ENCODE results near the gene CTNNA3. TPM values are rescaled to one million over a fixed set of nuclear protein-coding genes. Genes with fewer than 3 reads are reported as not detected.

CTNNA3 gene
- total RNA-seq, 1 experiment from 2014 or later: 0.32 TPM

DNA sequence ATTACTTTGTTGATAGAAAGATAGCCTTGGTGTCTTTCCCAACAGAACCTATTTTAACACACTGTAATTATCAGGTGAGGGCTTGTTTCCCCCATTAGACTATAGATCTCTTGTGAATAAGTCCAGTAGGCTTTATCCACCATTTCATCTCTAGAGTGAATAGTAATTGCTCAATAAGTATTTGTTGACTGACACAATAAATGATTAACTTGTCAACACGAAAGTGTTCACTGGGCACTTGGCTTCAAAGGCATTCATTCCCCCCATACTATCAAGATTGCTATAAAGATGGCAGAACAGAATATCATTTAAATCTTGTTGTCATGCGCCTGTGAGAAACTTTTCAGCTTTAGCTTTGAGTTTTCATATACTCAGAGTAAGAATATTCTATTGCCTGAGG lies 1194.6 kb downstream of the CTNNA3 start:
- Histone ChIP-seq H3K4me2 (ENCODE audit: low read length) (no peak overlapping the region), H3K27ac (ENCODE audit: low read depth, low read length) (no peak overlapping the region), H3K79me2 (ENCODE audit: insufficient read depth, low read length) (no peaks in the 10 kb centered on the region), H3K27me3 (ENCODE audit: insufficient read depth, low read length) (no peaks in the 10 kb centered on the region), H3K36me3 (ENCODE audit: control insufficient read depth in 1 of 2, insufficient read depth in 2 of 2, low read length in 2 of 2) (no peaks in the 10 kb centered on the region), H2AFZ (ENCODE audit: low read depth, low read length, poor library complexity, severe bottlenecking) (no peak overlapping the region), H3K4me1 (ENCODE audit: control insufficient read depth in 1 of 2, insufficient read depth in 2 of 2, low read length in 2 of 2) (no peaks in the 10 kb centered on the region), H3K9ac (ENCODE audit: low read length) (no peak overlapping the region), H3K4me3 (replicated peaks in 1 of 2; ENCODE audit: low read depth in 1 of 2, low read length in 2 of 2) (no peak overlapping the region), H4K20me1 (ENCODE audit: insufficient read depth) (no peaks in the 10 kb centered on the region), H3K9me2 (ENCODE audit: insufficient read depth) (no peaks in the 10 kb centered on the region), H3K9me3 (ENCODE audit: control insufficient read depth in 1 of 2, insufficient read depth in 1 of 2, low read depth in 1 of 2, low read length in 2 of 2) (no peaks in the 10 kb centered on the region)
- no TSS peak for BruUV-seq (replicated peaks)
- ChIA-PET CTCF (no interaction called here), POLR2A (no interaction called here), RAD21 (ENCODE audit: low non-redundant PET in 1 of 2, low total read pairs in 2 of 2, uncharacterized antibody in 2 of 2, unreplicated experiment in 2 of 2) (no interaction called here)
- ATAC-seq (no peak), DNase-seq (ENCODE audit: low read depth, low spot score) (no peak)
- TF ChIP-seq, protein P1, sequence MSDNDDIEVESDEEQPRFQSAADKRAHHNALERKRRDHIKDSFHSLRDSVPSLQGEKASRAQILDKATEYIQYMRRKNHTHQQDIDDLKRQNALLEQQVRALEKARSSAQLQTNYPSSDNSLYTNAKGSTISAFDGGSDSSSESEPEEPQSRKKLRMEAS (IDR thresholded peaks at IDR 0.05): no peak
- TF ChIP-seq FOSL1 (IDR thresholded peaks at IDR 0.05; ENCODE audit: low read depth) (no peak), YY1 (IDR thresholded peaks at IDR 0.05; ENCODE audit: extremely low read depth, insufficient replicate concordance, low read depth, low read length) (no peak), POLR2A (IDR thresholded peaks at IDR 0.05; ENCODE audit: borderline replicate concordance, extremely low read depth, insufficient read depth, insufficient read length) (no peak), CEBPB (IDR thresholded peaks at IDR 0.05; ENCODE audit: low read depth) (no peak), ZNF274 (IDR thresholded peaks at IDR 0.05; ENCODE audit: low read depth, low read length) (no peak), SRF (IDR thresholded peaks at IDR 0.05; ENCODE audit: low read depth) (no peak), ZBTB33 (IDR thresholded peaks at IDR 0.05; ENCODE audit: extremely low read depth, insufficient replicate concordance, low read length) (no peak), ZFX (IDR thresholded peaks at IDR 0.05) (no peak), EGR1 (IDR thresholded peaks at IDR 0.05; ENCODE audit: low read depth) (no peak), CTCF (IDR thresholded peaks at IDR 0.05 in 2 of 3, conservative IDR thresholded peaks at IDR 0.05 in 1 of 3; ENCODE audit: borderline replicate concordance in 1 of 3, insufficient read depth in 1 of 3, low read depth in 2 of 3, low read length in 2 of 3) (no peak), EZH2 (IDR thresholded peaks at IDR 0.05) (no peak), REST (IDR thresholded peaks at IDR 0.05; ENCODE audit: low read depth) (no peak), TCF7L2 (IDR thresholded peaks at IDR 0.05; ENCODE audit: borderline replicate concordance, extremely low read depth, insufficient read depth, insufficient read length) (no peak), JUND (IDR thresholded peaks at IDR 0.05) (no peak), RAD21 (IDR thresholded peaks at IDR 0.05; ENCODE audit: low read depth) (no peak)
- intact Hi-C loops (cut with micrococcal nuclease): no loop called here
